HL-60 (cell line): Measurements from ENCODE around the gene SDK1.

Experiments
- DNase-seq, 2 experiments: peaks; one replicate each; pipeline ENCODE4 v3.0.0-alpha.2; 2010 to 2020; ENCODE audit warnings: low read depth in 1 of 2, low spot score in 1 of 2
- H3K27ac ChIP-seq: fragments of 250-450 bp; sonication (Bioruptor Pico); replicated peaks from 2 replicates; pipeline ENCODE4 v1.5.1; 2020; ENCODE audit warnings: mild to moderate bottlenecking, moderate library complexity
- H3K27me3 ChIP-seq: fragments of 250-450 bp; sonication (Bioruptor Pico); 2 replicates; pipeline ENCODE4 v1.5.1; 2021; ENCODE audit warnings: mild to moderate bottlenecking, moderate library complexity; ENCODE audit not compliant: insufficient read depth, poor library complexity, severe bottlenecking
- H3K4me3 ChIP-seq: replicated peaks from 2 replicates; pipeline ENCODE4 v1.5.1; 2011; ENCODE audit warnings: mild to moderate bottlenecking, control low read depth, low read length; ENCODE audit not compliant: insufficient read depth
- GABPA ChIP-seq: IDR thresholded peaks from 2 replicates; pipeline ENCODE4 v1.6.1; 2012; ENCODE audit warnings: low read depth
- POLR2AphosphoS5 ChIP-seq: IDR thresholded peaks from 2 replicates; pipeline ENCODE4 v1.6.1; 2012; ENCODE audit warnings: low read depth
- SPI1 ChIP-seq: IDR thresholded peaks from 2 replicates; pipeline ENCODE4 v1.6.1; 2012; ENCODE audit warnings: low read depth, mild to moderate bottlenecking, borderline replicate concordance
- TF ChIP-seq, protein P1 (sequence below): IDR thresholded peaks from 2 replicates; pipeline ENCODE4 v1.6.1; 2012; ENCODE audit warnings: low read depth; ENCODE audit not compliant: insufficient replicate concordance
- TF ChIP-seq, protein P2 (sequence below): IDR thresholded peaks from one replicate; pipeline ENCODE4 v1.5.1; 2011; ENCODE audit warnings: low read length, control low read depth, inconsistent platforms; ENCODE audit not compliant: insufficient read depth

SDK1 gene

DNA sequence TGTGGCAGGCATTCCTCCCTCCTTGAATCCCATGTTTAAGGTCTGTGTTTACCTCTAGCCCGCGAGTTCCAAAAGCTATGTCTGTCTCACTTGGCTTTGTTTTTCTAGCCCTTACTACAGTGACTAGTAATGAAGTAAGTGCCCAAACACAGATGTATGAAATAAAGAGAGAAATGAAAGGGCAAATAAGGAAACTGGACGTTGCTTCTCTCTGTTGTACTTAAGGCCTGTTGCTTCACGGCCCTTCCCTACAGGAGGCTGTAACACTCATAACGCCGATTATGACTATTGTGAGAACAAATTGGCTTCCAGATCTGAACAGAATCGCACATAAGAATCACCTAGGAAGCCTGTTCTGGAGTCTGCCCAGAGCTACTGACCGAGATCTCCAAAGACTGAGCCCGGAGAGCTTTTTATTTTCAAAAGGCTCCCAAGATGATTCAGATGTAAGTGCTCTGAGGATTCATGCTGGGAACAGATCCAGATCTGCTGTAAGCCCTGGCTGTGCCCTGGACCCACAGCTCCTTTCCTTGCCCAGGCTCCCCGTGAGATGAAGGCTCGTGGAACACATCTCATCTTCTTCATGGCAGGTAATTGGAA is 432.6 kb downstream of the SDK1 start:
- Histone ChIP-seq H3K27ac (no peak overlapping the region), H3K4me3 (no peak overlapping the region), H3K27me3 (no peaks in the 10 kb centered on the region)
- no peak for DNase-seq
- TF ChIP-seq, protein P1, sequence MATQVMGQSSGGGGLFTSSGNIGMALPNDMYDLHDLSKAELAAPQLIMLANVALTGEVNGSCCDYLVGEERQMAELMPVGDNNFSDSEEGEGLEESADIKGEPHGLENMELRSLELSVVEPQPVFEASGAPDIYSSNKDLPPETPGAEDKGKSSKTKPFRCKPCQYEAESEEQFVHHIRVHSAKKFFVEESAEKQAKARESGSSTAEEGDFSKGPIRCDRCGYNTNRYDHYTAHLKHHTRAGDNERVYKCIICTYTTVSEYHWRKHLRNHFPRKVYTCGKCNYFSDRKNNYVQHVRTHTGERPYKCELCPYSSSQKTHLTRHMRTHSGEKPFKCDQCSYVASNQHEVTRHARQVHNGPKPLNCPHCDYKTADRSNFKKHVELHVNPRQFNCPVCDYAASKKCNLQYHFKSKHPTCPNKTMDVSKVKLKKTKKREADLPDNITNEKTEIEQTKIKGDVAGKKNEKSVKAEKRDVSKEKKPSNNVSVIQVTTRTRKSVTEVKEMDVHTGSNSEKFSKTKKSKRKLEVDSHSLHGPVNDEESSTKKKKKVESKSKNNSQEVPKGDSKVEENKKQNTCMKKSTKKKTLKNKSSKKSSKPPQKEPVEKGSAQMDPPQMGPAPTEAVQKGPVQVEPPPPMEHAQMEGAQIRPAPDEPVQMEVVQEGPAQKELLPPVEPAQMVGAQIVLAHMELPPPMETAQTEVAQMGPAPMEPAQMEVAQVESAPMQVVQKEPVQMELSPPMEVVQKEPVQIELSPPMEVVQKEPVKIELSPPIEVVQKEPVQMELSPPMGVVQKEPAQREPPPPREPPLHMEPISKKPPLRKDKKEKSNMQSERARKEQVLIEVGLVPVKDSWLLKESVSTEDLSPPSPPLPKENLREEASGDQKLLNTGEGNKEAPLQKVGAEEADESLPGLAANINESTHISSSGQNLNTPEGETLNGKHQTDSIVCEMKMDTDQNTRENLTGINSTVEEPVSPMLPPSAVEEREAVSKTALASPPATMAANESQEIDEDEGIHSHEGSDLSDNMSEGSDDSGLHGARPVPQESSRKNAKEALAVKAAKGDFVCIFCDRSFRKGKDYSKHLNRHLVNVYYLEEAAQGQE = no peak
- TF ChIP-seq SPI1 = no peak
- TF ChIP-seq POLR2AphosphoS5 = no peak
- TF ChIP-seq, protein P2, sequence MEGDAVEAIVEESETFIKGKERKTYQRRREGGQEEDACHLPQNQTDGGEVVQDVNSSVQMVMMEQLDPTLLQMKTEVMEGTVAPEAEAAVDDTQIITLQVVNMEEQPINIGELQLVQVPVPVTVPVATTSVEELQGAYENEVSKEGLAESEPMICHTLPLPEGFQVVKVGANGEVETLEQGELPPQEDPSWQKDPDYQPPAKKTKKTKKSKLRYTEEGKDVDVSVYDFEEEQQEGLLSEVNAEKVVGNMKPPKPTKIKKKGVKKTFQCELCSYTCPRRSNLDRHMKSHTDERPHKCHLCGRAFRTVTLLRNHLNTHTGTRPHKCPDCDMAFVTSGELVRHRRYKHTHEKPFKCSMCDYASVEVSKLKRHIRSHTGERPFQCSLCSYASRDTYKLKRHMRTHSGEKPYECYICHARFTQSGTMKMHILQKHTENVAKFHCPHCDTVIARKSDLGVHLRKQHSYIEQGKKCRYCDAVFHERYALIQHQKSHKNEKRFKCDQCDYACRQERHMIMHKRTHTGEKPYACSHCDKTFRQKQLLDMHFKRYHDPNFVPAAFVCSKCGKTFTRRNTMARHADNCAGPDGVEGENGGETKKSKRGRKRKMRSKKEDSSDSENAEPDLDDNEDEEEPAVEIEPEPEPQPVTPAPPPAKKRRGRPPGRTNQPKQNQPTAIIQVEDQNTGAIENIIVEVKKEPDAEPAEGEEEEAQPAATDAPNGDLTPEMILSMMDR = no peak
- TF ChIP-seq GABPA = no peak

DNA sequence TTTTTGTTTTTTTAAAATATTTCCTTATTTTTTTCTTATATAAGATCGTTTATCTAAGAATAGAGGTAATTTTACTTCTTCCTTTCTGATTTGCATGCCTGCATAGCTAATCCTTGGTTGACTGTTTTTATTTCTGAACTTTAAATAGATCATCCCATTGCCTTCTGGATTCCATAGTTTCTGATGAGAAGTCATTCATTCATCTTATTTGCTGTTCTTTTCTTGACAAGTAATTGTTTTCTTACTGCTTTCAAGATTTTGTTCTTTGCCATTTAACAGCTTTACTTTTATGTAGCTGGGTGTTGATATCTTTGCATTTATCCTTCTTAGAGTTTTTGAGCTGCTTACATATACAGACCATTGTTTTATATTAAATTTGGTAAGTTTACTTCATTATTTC is 437.9 kb downstream of the SDK1 start:
- TF ChIP-seq, protein P1 = no peak
- no peak for TF ChIP-seq SPI1
- TF ChIP-seq, protein P2 = no peak
- TF ChIP-seq POLR2AphosphoS5 = no peak
- no peak for TF ChIP-seq GABPA
- H3K27me3 ChIP-seq = no peaks in the 10 kb centered on the region
- DNase-seq = no peak
- H3K27ac ChIP-seq = no peak overlapping the region
- no peak overlapping the region for H3K4me3 ChIP-seq

DNA sequence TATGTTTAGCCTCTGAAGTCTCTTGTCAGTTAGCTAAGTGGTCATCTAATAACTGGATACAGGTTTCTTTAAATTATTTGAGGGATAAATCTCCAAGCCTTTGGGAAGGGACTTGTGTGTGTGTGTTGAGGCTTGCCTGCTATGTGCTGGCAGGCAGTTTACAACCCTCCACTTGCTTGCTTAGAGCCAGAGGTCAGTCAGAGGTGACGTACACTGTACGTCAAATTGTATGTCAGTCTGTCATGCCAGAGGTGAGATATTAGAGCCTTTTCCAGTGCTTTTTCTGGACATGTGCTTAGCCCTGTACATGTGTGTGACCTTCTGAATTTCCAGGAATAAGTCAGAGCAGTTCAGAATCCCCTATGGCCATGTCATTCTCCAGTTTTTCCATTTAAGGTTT is 438.9 kb downstream of the SDK1 start:
- DNase-seq = no peak
- Histone ChIP-seq H3K4me3 (no peak overlapping the region), H3K27ac (no peak overlapping the region), H3K27me3 (no peaks in the 10 kb centered on the region)
- no peak for TF ChIP-seq POLR2AphosphoS5
- TF ChIP-seq, protein P1 = no peak
- TF ChIP-seq, protein P2 = no peak
- no peak for TF ChIP-seq SPI1
- TF ChIP-seq GABPA = no peak
